SU-DHL-6 (cell line): ENCODE data around the gene PTPRK.

Experiments
- H2AFZ ChIP-seq: fragments of 200-600 bp; sonication (generic); 2 replicates; pipeline ENCODE4 v1.6.1; 2014; ENCODE audit warnings: low read depth, mild to moderate bottlenecking, moderate library complexity, mixed read lengths, antibody characterized with exemption, low read length; ENCODE audit not compliant: severe bottlenecking
- H3F3A ChIP-seq: fragments of 200-600 bp; shearing (Covaris generic); 2 replicates; pipeline ENCODE4 v1.6.0; 2016; ENCODE audit warnings: antibody characterized with exemption, mild to moderate bottlenecking; ENCODE audit not compliant: insufficient read depth
- H3K27ac ChIP-seq: fragments of 200-600 bp; sonication (generic); 2 replicates; pipeline ENCODE4 v1.5.1; 2016; ENCODE audit warnings: low read depth, mild to moderate bottlenecking, low read length, moderate library complexity, mixed read lengths
- H3K27me3 ChIP-seq: fragments of 200-600 bp; sonication (generic), shearing (Covaris generic); 2 replicates; pipeline ENCODE4 v1.6.0; 2014; ENCODE audit warnings: mild to moderate bottlenecking, low read length
- H3K36me3 ChIP-seq: fragments of 200-600 bp; sonication (generic); 2 replicates; pipeline ENCODE4 v1.6.1; 2014; ENCODE audit warnings: mild to moderate bottlenecking, low read length, mixed read lengths
- H3K4me2 ChIP-seq: fragments of 300-600, 200-600 bp; shearing (Covaris generic), sonication (generic); 2 replicates; pipeline ENCODE4 v1.6.0; 2014; ENCODE audit warnings: low read length, low read depth, mild to moderate bottlenecking; ENCODE audit not compliant: poor library complexity, severe bottlenecking
- H3K4me3 ChIP-seq: fragments of 200-600 bp; sonication (generic); 2 replicates; pipeline ENCODE4 v1.5.1; 2014; ENCODE audit warnings: antibody characterized with exemption, low read length, mild to moderate bottlenecking, mixed read lengths; ENCODE audit not compliant: insufficient read depth, poor library complexity, severe bottlenecking
- H3K79me2 ChIP-seq: fragments of 200-600 bp; sonication (generic); 2 replicates; pipeline ENCODE4 v1.6.1; 2014; ENCODE audit warnings: mild to moderate bottlenecking, low read length, moderate library complexity; ENCODE audit not compliant: insufficient read depth
- H3K9ac ChIP-seq: fragments of 200-600 bp; sonication (generic); 2 replicates; pipeline ENCODE4 v1.7.0; 2014; ENCODE audit warnings: mild to moderate bottlenecking, low read length
- H3K9me2 ChIP-seq: fragments of 200-600 bp; sonication (generic); replicated peaks from 2 replicates; pipeline ENCODE4 v1.6.1; 2014; ENCODE audit warnings: low read length; ENCODE audit not compliant: insufficient read depth
- H3K9me3 ChIP-seq: fragments of 200-600 bp; sonication (generic); 2 replicates; pipeline ENCODE4 v1.6.1; 2014; ENCODE audit warnings: low read length, mixed read lengths; ENCODE audit not compliant: insufficient read depth
- H4K20me1 ChIP-seq: fragments of 200-600 bp; sonication (generic); 2 replicates; pipeline ENCODE4 v1.6.1; 2014; ENCODE audit warnings: low read depth, mild to moderate bottlenecking, antibody characterized with exemption, low read length, moderate library complexity, mixed read lengths
- EZH2phosphoT487 ChIP-seq: fragments of 200-600 bp; sonication (generic), shearing (Covaris generic); conservative IDR thresholded peaks from 2 replicates; pipeline ENCODE4 v1.6.1; 2018; ENCODE audit warnings: mild to moderate bottlenecking, antibody characterized with exemption, low read length, moderate library complexity, mixed read lengths
- TF ChIP-seq, protein P1 (sequence below): fragments of 200-600 bp; sonication (generic); IDR thresholded peaks from one replicate; pipeline ENCODE4 v1.5.1; 2017; ENCODE audit warnings: antibody characterized with exemption, mild to moderate bottlenecking, low read length, moderate library complexity; ENCODE audit not compliant: insufficient read depth, poor library complexity, severe bottlenecking

PTPRK gene

DNA sequence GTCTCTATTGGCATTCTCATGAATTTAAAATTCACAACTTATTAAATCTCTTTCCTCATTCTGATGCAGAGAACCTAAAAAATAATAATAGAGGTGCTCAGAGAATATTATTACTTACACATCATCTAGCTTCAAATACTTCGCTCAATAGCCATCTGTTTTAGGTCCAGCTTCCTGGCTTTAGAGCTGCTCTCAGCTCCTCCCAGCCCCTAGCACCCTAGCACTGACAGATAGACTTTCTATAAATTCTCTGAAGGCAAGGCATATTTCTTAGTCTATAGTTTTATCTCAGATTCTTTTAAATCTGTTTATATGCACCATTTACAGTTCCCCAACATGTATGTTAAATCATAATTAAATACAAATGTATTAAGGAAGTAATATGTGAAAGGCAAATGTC, 281.3 kb downstream of the PTPRK start:
- Histone ChIP-seq H3K79me2 (no peaks in the 10 kb centered on the region), H3K4me3 (no peak overlapping the region), H4K20me1 (no peaks in the 10 kb centered on the region), H3K4me2 (no peak overlapping the region), H3K36me3 (no peaks in the 10 kb centered on the region), H3K9ac (no peak overlapping the region), H3K27ac (no peak overlapping the region), H2AFZ (no peak overlapping the region), H3F3A (no peaks in the 10 kb centered on the region), H3K9me3 (0 out of 2 replicates have a peak, but pooled peaks cover 4% of the 10 kb centered on the region), H3K9me2 (no peaks in the 10 kb centered on the region), H3K27me3 (no peaks in the 10 kb centered on the region)
- TF ChIP-seq, protein P1, sequence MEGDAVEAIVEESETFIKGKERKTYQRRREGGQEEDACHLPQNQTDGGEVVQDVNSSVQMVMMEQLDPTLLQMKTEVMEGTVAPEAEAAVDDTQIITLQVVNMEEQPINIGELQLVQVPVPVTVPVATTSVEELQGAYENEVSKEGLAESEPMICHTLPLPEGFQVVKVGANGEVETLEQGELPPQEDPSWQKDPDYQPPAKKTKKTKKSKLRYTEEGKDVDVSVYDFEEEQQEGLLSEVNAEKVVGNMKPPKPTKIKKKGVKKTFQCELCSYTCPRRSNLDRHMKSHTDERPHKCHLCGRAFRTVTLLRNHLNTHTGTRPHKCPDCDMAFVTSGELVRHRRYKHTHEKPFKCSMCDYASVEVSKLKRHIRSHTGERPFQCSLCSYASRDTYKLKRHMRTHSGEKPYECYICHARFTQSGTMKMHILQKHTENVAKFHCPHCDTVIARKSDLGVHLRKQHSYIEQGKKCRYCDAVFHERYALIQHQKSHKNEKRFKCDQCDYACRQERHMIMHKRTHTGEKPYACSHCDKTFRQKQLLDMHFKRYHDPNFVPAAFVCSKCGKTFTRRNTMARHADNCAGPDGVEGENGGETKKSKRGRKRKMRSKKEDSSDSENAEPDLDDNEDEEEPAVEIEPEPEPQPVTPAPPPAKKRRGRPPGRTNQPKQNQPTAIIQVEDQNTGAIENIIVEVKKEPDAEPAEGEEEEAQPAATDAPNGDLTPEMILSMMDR = no peak
- TF ChIP-seq EZH2phosphoT487 = no peak

GRCh38 chr6:128238225-128238624, 282.2 kb downstream of the PTPRK start:
- H4K20me1 ChIP-seq = no peaks in the 10 kb centered on the region
- TF ChIP-seq, protein P1 = no peak
- TF ChIP-seq EZH2phosphoT487 = no peak
- no peak overlapping the region for H2AFZ ChIP-seq
- no peaks in the 10 kb centered on the region for H3K79me2 ChIP-seq
- H3K4me2 ChIP-seq = no peak overlapping the region
- H3K27me3 ChIP-seq = no peaks in the 10 kb centered on the region
- H3K9me2 ChIP-seq = no peaks in the 10 kb centered on the region
- H3F3A ChIP-seq = no peaks in the 10 kb centered on the region
- H3K9ac ChIP-seq = no peak overlapping the region
- H3K36me3 ChIP-seq = no peaks in the 10 kb centered on the region
- H3K9me3 ChIP-seq = 0 out of 2 replicates have a peak, but pooled peaks cover 4% of the 10 kb centered on the region
- H3K4me3 ChIP-seq = no peak overlapping the region
- H3K27ac ChIP-seq = no peak overlapping the region

- no peak for TF ChIP-seq EZH2phosphoT487
- TF ChIP-seq, protein P1 = no peak
- Histone ChIP-seq H3K79me2 (no peaks in the 10 kb centered on the region), H3K9me3 (no peaks in the 10 kb centered on the region), H3K4me2 (no peak overlapping the region), H3F3A (no peaks in the 10 kb centered on the region), H3K9me2 (no peaks in the 10 kb centered on the region; the same call in 1 of the 2 replicates), H3K27ac (no peak overlapping the region), H3K9ac (no peak overlapping the region), H4K20me1 (no peaks in the 10 kb centered on the region), H3K36me3 (no peaks in the 10 kb centered on the region), H3K27me3 (no peaks in the 10 kb centered on the region), H2AFZ (no peak overlapping the region), H3K4me3 (no peak overlapping the region)
These were observed 284.8 kb downstream of the PTPRK start for GRCh38 chr6:128235556-128235955.
